K562 (cell line): ENCODE results near the gene ZBTB22. TPM values are rescaled to one million over a fixed set of nuclear protein-coding genes. Genes with fewer than 3 reads are reported as not detected.
A peak's percentile ranks its signal among the peaks of the same experiment; 100 is the strongest.

Source experiments
- BHLHE40 ChIP-seq: IDR thresholded peaks from 2 replicates; pipeline ENCODE4 v1.6.1; 2011; ENCODE audit warnings: low read length, improper control_type of control experiment
- BRD4 ChIP-seq: fragments of 200-600 bp; sonication (generic); IDR thresholded peaks from 2 replicates; pipeline ENCODE4 v1.6.1; 2017; ENCODE audit warnings: inconsistent platforms
- CBX1 ChIP-seq: sonication (generic); IDR thresholded peaks from 2 replicates; pipeline ENCODE4 v1.6.1; 2016; ENCODE audit warnings: antibody characterized with exemption, low read depth, mild to moderate bottlenecking
- DNMT1 ChIP-seq: fragments of 450-650 bp; IDR thresholded peaks from 2 replicates; pipeline ENCODE4 v1.6.1; 2016; ENCODE audit warnings: antibody characterized with exemption, mild to moderate bottlenecking
- DPF2 ChIP-seq: fragments of 450-650 bp; IDR thresholded peaks from 2 replicates; pipeline ENCODE4 v1.6.1; 2016
- IFI16 ChIP-seq: fragments of 250-450 bp; sonication (Bioruptor Pico); IDR thresholded peaks from 2 replicates; pipeline ENCODE4 v2.1.2; 2022; ENCODE audit warnings: mild to moderate bottlenecking, inconsistent platforms
- KDM5B ChIP-seq: fragments of 200-600 bp; sonication (generic); IDR thresholded peaks from 2 replicates; pipeline ENCODE4 v1.6.1; 2012; ENCODE audit warnings: low read depth, mild to moderate bottlenecking, moderate library complexity, low read length, control low read depth, inconsistent platforms; ENCODE audit not compliant: insufficient replicate concordance
- MTA2 ChIP-seq: fragments of 450-650 bp; IDR thresholded peaks from 2 replicates; pipeline ENCODE4 v1.6.1; 2016; ENCODE audit warnings: low read depth
- PCBP1 ChIP-seq: fragments of 200-400 bp; formaldehyde crosslinking; IDR thresholded peaks from 2 replicates; pipeline ENCODE4 v1.6.1; 2018; ENCODE audit warnings: mild to moderate bottlenecking, low read depth, low read length; ENCODE audit not compliant: poor library complexity, severe bottlenecking
- SAFB ChIP-seq: fragments of 200-400 bp; formaldehyde crosslinking; IDR thresholded peaks from 2 replicates; pipeline ENCODE4 v1.6.1; 2017; ENCODE audit warnings: low read depth, low read length, borderline replicate concordance
- ZFP36 ChIP-seq: fragments of 150-350 bp; IDR thresholded peaks from 2 replicates; pipeline ENCODE4 v1.6.1; 2018; ENCODE audit warnings: low read length, low read depth; ENCODE audit not compliant: partially characterized antibody
- polyA plus RNA-seq, 8 experiments: library from polyadenylated mRNA; depleted of rRNA in 4 of 8; stranded (reverse) in 5 of 8; unstranded in 3 of 8; fragments of >200 nt; fragmentation: Nextera tagmentation in 2 of 8; fragmentation: Illumina TruSeq in 1 of 8; extraction: Ambion mirVana in 2 of 8; extraction: Trizol in 1 of 8; gene quantifications; 2 replicates each; pipeline versions ENCODE4 v1.2.1 to v1.2.3, GENCODE V29; 2011 to 2014; ENCODE audit warnings: inconsistent platforms in 1 of 8, missing spikeins in 1 of 8
- total RNA-seq, 7 experiments: library from RNA; depleted of rRNA in 6 of 7; stranded (reverse); fragments of >200 nt in 6 of 7; fragmentation: Illumina TruSeq in 2 of 7; extraction: Trizol in 2 of 7; gene quantifications; 2 replicates each; pipeline versions ENCODE4 v1.2.1 to v1.2.3, GENCODE V29; 2011 to 2021; ENCODE audit warnings: low replicate concordance in 1 of 7
- TF ChIP-seq, protein P1 (sequence below): fragments of 250-450 bp; sonication (Bioruptor Pico); IDR thresholded peaks from 2 replicates; pipeline ENCODE4 v1.8.0; 2021; ENCODE audit warnings: moderate library complexity, mild to moderate bottlenecking, inconsistent platforms
- TF ChIP-seq, protein P2 (sequence below): sonication (generic); formaldehyde crosslinking; IDR thresholded peaks from 2 replicates; pipeline ENCODE4 v1.8.1; 2023; ENCODE audit warnings: missing genetic modification reagents, mild to moderate bottlenecking, borderline replicate concordance
- TF ChIP-seq, protein P3 (sequence below): fragments of 450-650 bp; IDR thresholded peaks from 2 replicates; pipeline ENCODE4 v1.6.1; 2016; ENCODE audit warnings: borderline replicate concordance
- TF ChIP-seq, protein P4 (sequence below): sonication (generic); formaldehyde crosslinking; IDR thresholded peaks from 2 replicates; pipeline ENCODE4 v1.8.0; 2022; ENCODE audit warnings: missing genetic modification reagents, mild to moderate bottlenecking, borderline replicate concordance

Gene ZBTB22
- total and polyA plus RNA-seq, 9 of the 15 experiments (the other 6 are each of a cell fraction or from before 2014, with no cell fraction given): 0.21 to 11.9 (median 7.1) TPM

DNA sequence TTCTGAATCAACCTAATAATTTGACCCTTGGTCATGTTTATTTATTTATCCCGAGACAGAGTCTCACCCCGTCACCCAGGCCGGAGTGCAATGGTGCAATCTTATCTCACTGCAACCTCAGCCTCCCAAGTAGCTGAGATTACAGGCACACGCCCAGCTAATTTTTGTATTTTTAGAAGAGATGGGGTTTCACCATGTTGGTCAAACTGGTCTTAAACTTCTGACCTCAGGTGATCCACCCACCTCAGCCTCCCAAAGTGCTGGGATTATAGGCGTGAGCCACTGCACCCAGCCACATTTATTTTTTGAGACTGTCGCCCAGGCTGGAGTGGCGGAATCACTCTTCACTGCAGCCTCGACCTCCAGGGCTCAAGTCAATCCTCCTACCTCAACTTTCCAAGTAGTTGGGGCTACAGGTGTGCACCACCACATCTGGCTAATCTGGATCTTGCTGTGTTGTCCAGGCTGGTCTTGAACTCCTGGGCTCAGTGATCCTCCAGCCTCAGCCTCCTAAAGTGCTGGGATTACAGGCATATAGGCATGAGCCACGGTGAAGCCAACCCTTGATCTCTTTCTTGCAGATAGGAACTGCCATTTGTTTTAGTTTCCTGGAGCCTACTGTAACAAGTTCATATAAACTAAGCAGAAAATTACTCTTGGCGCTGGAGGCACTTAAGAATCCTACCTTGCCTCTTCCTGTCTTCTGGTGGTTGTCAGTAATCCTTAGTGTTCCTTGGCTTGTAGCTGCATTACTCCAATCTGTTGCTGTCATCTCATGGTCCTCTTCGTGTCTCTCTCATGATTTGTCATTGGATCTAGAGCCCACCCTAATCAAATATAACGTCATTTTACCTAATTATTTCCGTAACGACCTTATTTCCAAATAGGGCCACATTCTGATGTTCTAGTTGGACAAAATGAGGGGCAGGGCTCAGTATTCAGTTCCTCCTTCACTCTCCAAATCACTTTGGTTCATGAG, 43.3 kb downstream of the ZBTB22 start (continued):
- TF ChIP-seq, protein P1, sequence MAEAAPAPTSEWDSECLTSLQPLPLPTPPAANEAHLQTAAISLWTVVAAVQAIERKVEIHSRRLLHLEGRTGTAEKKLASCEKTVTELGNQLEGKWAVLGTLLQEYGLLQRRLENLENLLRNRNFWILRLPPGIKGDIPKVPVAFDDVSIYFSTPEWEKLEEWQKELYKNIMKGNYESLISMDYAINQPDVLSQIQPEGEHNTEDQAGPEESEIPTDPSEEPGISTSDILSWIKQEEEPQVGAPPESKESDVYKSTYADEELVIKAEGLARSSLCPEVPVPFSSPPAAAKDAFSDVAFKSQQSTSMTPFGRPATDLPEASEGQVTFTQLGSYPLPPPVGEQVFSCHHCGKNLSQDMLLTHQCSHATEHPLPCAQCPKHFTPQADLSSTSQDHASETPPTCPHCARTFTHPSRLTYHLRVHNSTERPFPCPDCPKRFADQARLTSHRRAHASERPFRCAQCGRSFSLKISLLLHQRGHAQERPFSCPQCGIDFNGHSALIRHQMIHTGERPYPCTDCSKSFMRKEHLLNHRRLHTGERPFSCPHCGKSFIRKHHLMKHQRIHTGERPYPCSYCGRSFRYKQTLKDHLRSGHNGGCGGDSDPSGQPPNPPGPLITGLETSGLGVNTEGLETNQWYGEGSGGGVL (CRISPR knock-in tag): no peak
- TF ChIP-seq, protein P2, sequence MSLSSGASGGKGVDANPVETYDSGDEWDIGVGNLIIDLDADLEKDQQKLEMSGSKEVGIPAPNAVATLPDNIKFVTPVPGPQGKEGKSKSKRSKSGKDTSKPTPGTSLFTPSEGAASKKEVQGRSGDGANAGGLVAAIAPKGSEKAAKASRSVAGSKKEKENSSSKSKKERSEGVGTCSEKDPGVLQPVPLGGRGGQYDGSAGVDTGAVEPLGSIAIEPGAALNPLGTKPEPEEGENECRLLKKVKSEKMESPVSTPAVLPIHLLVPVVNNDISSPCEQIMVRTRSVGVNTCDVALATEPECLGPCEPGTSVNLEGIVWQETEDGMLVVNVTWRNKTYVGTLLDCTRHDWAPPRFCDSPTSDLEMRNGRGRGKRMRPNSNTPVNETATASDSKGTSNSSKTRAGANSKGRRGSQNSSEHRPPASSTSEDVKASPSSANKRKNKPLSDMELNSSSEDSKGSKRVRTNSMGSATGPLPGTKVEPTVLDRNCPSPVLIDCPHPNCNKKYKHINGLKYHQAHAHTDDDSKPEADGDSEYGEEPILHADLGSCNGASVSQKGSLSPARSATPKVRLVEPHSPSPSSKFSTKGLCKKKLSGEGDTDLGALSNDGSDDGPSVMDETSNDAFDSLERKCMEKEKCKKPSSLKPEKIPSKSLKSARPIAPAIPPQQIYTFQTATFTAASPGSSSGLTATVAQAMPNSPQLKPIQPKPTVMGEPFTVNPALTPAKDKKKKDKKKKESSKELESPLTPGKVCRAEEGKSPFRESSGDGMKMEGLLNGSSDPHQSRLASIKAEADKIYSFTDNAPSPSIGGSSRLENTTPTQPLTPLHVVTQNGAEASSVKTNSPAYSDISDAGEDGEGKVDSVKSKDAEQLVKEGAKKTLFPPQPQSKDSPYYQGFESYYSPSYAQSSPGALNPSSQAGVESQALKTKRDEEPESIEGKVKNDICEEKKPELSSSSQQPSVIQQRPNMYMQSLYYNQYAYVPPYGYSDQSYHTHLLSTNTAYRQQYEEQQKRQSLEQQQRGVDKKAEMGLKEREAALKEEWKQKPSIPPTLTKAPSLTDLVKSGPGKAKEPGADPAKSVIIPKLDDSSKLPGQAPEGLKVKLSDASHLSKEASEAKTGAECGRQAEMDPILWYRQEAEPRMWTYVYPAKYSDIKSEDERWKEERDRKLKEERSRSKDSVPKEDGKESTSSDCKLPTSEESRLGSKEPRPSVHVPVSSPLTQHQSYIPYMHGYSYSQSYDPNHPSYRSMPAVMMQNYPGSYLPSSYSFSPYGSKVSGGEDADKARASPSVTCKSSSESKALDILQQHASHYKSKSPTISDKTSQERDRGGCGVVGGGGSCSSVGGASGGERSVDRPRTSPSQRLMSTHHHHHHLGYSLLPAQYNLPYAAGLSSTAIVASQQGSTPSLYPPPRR (CRISPR knock-in tag): no peak
- TF ChIP-seq SAFB (no peak), BHLHE40 (peak; percentile 7; the same call in 1 of the 2 replicates), IFI16 (CRISPR knock-in tag) (no peak), DPF2 (no peak), ZFP36 (no peak), PCBP1 (no peak), KDM5B (peak; percentile 30), DNMT1 (no peak), CBX1 (no peak), BRD4 (no peak), MTA2 (no peak)
- TF ChIP-seq, protein P3, sequence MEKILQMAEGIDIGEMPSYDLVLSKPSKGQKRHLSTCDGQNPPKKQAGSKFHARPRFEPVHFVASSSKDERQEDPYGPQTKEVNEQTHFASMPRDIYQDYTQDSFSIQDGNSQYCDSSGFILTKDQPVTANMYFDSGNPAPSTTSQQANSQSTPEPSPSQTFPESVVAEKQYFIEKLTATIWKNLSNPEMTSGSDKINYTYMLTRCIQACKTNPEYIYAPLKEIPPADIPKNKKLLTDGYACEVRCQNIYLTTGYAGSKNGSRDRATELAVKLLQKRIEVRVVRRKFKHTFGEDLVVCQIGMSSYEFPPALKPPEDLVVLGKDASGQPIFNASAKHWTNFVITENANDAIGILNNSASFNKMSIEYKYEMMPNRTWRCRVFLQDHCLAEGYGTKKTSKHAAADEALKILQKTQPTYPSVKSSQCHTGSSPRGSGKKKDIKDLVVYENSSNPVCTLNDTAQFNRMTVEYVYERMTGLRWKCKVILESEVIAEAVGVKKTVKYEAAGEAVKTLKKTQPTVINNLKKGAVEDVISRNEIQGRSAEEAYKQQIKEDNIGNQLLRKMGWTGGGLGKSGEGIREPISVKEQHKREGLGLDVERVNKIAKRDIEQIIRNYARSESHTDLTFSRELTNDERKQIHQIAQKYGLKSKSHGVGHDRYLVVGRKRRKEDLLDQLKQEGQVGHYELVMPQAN: no peak
- TF ChIP-seq, protein P4, sequence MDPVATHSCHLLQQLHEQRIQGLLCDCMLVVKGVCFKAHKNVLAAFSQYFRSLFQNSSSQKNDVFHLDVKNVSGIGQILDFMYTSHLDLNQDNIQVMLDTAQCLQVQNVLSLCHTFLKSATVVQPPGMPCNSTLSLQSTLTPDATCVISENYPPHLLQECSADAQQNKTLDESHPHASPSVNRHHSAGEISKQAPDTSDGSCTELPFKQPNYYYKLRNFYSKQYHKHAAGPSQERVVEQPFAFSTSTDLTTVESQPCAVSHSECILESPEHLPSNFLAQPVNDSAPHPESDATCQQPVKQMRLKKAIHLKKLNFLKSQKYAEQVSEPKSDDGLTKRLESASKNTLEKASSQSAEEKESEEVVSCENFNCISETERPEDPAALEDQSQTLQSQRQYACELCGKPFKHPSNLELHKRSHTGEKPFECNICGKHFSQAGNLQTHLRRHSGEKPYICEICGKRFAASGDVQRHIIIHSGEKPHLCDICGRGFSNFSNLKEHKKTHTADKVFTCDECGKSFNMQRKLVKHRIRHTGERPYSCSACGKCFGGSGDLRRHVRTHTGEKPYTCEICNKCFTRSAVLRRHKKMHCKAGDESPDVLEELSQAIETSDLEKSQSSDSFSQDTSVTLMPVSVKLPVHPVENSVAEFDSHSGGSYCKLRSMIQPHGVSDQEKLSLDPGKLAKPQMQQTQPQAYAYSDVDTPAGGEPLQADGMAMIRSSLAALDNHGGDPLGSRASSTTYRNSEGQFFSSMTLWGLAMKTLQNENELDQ (CRISPR knock-in tag): no peak
